Activated naive CD8-positive, alpha-beta T cell treated with anti-CD3 and anti-CD28 coated beads, Interleukin-2, amount 50 U/mL, for 24 hours (primary cell): Measurements from ENCODE around the gene ARNT2.

ENCODE experiments used
- ATAC-seq: fragments of 150-1000 bp; cut with Tn5 transposase; one replicate; pipeline ENCODE4 v1.10.0; 2021
- DNase-seq: peaks from one replicate; pipeline ENCODE4 v3.0.0; 2021
- H3K27ac Mint-ChIP-seq: one replicate; pipeline ENCODE4 v1.8.0; 2021; ENCODE audit warnings: mild to moderate bottlenecking, mixed read lengths
- H3K27me3 Mint-ChIP-seq: one replicate; pipeline ENCODE4 v1.8.0; 2021; ENCODE audit warnings: mixed read lengths
- H3K36me3 Mint-ChIP-seq: one replicate; pipeline ENCODE4 v1.8.0; 2021; ENCODE audit warnings: low read depth, mixed read lengths
- H3K4me1 Mint-ChIP-seq: one replicate; pipeline ENCODE4 v1.8.0; 2021; ENCODE audit warnings: mixed read lengths
- H3K4me3 Mint-ChIP-seq: one replicate; pipeline ENCODE4 v1.8.0; 2021; ENCODE audit warnings: mild to moderate bottlenecking, moderate library complexity, mixed read lengths
- H3K9me3 Mint-ChIP-seq: one replicate; pipeline ENCODE4 v1.8.0; 2021; ENCODE audit warnings: mixed read lengths

Gene ARNT2

DNA sequence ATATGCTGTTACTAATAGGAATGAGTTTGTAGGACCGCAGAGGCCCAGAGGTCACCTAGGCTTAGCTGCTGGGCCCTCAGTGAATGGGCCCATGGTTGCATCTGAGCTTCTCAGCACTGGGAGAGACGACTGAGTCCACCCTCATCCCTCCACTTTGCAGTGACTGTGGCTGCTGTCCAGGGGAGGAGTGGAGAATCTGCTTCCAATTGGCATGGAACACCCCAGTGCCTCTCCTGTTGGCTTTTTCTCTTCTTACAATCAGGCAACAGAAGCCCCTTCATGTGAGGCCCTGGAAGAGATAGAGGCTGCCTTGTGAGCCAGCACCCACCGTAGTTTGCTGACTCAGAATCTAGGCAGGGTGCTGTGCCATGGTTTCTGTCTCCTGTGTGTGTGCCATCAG lies 55.6 kb downstream of the ARNT2 start:
- Mint-ChIP-seq H3K36me3 (no peaks in the 10 kb centered on the region), H3K4me3 (no peak overlapping the region), H3K4me1 (peaks cover 8% of the 10 kb centered on the region), H3K27ac (no peak overlapping the region), H3K27me3 (peaks cover 5% of the 10 kb centered on the region), H3K9me3 (no peaks in the 10 kb centered on the region)
- DNase-seq (no peak), ATAC-seq (no peak)

DNA sequence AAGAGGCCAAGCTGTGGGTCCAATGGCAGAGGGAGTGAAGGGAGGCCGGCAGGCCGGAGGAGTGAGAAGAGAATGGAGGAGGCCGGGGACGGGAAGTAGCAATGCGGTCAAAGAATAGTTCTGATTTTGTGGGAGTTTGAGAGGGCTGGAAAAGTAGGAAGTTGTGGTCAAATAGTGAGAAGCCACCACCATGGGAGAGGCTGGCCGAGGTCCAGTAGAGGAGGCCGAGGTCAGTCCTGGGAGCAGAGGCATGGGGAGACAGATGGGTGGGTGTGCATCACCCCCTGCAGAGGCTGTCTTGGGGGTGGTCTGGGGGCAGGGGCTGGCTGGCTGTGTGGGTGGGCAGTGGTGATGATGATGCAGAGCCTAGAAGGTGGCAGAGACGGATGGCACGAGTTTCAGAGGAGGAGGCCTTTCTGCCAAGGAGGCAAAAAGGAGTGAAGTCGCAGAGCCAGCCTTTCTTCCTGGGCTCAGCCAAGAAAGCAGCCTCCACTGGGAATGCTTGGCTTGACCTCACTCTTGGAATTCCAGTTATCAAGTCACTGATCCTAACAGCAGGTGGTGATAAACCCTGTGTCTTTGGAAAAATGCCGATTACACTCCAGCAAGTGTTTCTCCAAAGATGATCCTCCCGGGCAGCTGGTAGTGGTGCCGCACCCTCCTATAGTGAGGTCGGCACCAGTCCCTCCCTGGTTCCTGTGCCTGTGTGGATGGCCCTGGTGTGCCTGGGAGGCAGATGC lies 57.3 kb downstream of the ARNT2 start:
- no peaks in the 10 kb centered on the region for H3K9me3 Mint-ChIP-seq
- no peaks in the 10 kb centered on the region for H3K36me3 Mint-ChIP-seq
- H3K27ac Mint-ChIP-seq = no peak overlapping the region
- H3K27me3 Mint-ChIP-seq = peaks cover 2% of the 10 kb centered on the region
- ATAC-seq = no peak
- H3K4me3 Mint-ChIP-seq = no peak overlapping the region
- peaks cover 2% of the 10 kb centered on the region for H3K4me1 Mint-ChIP-seq
- DNase-seq = no peak

DNA sequence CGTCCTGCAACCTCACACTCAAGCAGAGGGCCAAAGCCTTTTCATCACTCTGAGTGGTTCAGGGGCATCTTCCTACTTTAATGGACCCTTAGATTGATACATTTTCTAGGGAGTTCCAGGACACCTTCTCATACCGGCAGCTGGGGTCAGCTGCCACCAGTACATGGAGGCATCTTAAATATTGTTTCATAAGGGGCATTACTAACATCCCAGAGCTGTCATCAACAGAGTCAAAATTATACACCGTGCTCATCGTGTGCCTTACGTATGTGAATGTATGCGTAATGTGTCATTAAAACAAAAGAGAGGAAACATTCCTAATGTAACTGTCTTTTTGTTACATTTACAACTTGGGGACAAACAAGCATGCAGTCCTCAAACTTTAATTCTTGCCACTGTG lies 57.9 kb downstream of the ARNT2 start:
- H3K9me3 Mint-ChIP-seq = no peaks in the 10 kb centered on the region
- no peaks in the 10 kb centered on the region for H3K4me1 Mint-ChIP-seq
- peaks cover 4% of the 10 kb centered on the region for H3K27me3 Mint-ChIP-seq
- DNase-seq (no peak), ATAC-seq (no peak)
- no peaks in the 10 kb centered on the region for H3K36me3 Mint-ChIP-seq
- H3K4me3 Mint-ChIP-seq = no peak overlapping the region
- no peak overlapping the region for H3K27ac Mint-ChIP-seq

DNA sequence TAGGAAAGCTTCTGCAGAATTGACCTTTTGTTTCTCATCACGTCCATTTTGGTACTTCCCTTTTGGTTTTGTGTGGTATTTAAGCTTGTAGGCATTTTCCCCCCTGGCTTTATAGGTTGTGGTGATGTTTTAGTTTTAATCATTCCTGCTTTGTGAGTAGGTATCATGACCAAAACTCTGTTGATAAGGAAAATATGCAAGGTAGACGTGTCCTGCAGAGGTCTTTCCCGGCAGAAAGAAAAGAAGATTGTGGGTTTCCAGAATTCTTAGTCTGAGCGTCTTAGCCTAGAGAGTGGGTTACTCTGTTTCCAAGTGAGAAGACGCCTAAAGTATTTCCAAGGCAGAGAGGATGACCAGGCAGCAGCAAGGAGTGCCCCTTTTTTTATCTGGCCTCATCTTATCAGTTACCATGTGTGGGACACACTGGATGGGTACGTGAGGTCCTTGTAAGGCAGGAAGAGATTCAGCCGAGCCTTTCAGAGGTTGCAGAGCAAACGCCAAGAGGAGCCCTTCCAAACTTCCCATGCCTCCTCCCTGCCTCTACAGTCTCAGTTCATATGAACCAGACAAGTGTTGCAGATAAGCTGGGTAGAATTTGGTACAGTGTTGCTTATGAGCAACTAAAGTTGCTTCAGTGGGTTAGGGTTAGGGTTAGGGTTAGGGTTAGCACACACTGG lies 58.8 kb downstream of the ARNT2 start:
- no peaks in the 10 kb centered on the region for H3K4me1 Mint-ChIP-seq
- peaks cover 4% of the 10 kb centered on the region for H3K27me3 Mint-ChIP-seq
- H3K4me3 Mint-ChIP-seq = no peak overlapping the region
- ATAC-seq = no peak
- H3K9me3 Mint-ChIP-seq = no peaks in the 10 kb centered on the region
- no peaks in the 10 kb centered on the region for H3K36me3 Mint-ChIP-seq
- no peak overlapping the region for H3K27ac Mint-ChIP-seq
- DNase-seq = no peak

DNA sequence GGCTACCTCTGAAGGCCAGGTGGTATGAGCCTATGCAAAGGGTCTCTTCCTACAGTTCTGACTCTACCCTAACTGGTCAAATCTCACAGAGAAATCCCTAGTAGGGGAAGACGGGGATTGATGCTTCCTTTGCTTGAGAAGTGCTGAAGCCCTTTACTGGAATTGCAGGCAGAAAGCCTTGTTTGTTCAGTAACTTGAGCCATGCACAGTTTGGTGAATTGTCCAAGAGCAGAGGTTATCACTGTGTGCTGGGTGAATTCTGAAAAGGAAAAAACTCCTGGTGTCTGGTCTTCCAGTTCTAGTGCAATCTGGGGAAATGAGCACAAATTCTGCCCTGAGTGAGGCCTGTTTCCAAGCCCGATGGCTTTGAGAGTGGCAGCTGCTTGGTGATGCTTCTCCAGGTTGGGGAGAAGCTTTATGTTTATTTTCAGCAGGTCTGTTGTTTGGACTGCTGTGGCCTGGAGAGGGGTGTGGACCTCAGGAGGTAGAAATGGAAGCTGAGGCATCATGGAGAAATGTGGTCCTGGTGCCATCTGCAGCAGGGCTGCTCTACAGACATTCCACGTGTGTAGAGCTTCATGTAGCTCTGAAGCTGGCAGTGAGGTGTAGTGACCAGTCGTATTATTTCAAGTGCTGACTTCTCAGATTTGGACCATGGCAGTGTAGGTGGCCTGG lies 60.9 kb downstream of the ARNT2 start:
- no peaks in the 10 kb centered on the region for H3K36me3 Mint-ChIP-seq

DNA sequence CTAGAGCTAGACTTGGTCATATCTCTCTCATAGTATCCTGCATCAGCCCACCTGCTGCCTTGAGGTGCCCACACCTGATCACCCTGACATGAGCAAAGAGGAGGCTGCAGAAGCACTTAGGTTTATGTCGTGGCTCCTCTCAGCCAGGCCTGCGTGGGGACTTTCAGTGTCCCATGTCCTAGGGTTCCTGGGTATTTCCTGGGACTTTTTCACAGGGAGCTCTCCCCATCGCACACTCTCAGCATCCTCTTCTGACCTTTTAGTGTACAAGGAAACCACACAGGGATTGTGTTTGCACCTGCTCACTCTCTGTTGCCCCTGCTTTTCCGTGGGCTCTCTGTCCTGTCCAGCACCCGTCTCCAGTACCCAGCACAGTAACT lies 61.4 kb downstream of the ARNT2 start:
- H3K27me3 Mint-ChIP-seq = peaks cover 11% of the 10 kb centered on the region
- no peaks in the 10 kb centered on the region for H3K36me3 Mint-ChIP-seq
- no peak overlapping the region for H3K27ac Mint-ChIP-seq
- H3K9me3 Mint-ChIP-seq = no peaks in the 10 kb centered on the region
- no peak for ATAC-seq
- H3K4me1 Mint-ChIP-seq = no peaks in the 10 kb centered on the region
- no peak overlapping the region for H3K4me3 Mint-ChIP-seq
- DNase-seq = no peak

More for the DNA sequence above, 60.9 kb downstream of the ARNT2 start:
- no peaks in the 10 kb centered on the region for H3K9me3 Mint-ChIP-seq
- ATAC-seq = no peak
- H3K27ac Mint-ChIP-seq = no peak overlapping the region
- no peak overlapping the region for H3K4me3 Mint-ChIP-seq
- H3K4me1 Mint-ChIP-seq = no peaks in the 10 kb centered on the region
- H3K27me3 Mint-ChIP-seq = peaks cover 11% of the 10 kb centered on the region
- DNase-seq = no peak

DNA sequence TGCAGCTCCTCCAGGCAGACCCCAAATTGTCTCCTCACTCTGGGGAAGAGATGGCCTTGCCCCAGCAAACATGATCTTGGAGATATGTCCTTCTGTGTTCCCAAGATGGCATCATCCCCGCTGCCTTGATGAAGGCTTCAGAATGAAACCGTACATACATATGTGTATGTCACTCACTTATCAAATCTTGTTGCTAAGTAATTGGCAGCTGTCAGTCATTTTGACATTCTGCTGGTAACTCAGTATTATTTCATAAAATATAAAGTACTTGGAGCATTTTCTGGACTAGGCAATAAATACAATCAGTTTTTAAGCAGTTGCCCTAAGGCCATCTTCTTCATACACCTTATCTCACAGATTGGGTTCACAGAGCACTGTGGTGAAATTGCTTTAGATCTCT lies 62.4 kb downstream of the ARNT2 start:
- Mint-ChIP-seq H3K9me3 (no peaks in the 10 kb centered on the region), H3K36me3 (no peaks in the 10 kb centered on the region), H3K27me3 (peaks cover 13% of the 10 kb centered on the region), H3K4me3 (no peak overlapping the region), H3K27ac (no peak overlapping the region), H3K4me1 (no peaks in the 10 kb centered on the region)
- DNase-seq = no peak
- no peak for ATAC-seq

DNA sequence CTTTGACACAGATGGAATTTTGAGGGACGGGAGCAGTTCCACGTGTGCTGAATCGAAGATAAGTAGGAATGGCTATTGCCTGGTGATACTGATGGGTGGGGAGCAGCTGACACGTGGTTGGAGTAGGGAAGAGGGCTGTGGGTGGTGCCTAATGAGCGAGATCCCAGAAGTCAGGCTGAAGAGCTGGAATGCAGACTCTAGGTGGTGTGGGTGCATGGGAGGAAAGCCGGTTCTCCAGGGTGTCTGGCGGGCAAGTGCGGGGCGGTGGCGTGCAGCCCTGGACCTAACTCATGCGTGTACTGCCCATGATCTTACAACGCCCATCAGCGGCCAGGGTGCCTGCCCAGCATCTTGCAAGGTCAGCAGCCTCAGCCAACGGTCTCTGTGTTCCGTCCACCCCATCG lies 63.1 kb downstream of the ARNT2 start:
- no peak overlapping the region for H3K27ac Mint-ChIP-seq
- H3K4me1 Mint-ChIP-seq = no peaks in the 10 kb centered on the region
- no peak for DNase-seq
- no peak for ATAC-seq
- H3K9me3 Mint-ChIP-seq = no peaks in the 10 kb centered on the region
- peaks cover 13% of the 10 kb centered on the region for H3K27me3 Mint-ChIP-seq
- H3K4me3 Mint-ChIP-seq = no peak overlapping the region
- no peaks in the 10 kb centered on the region for H3K36me3 Mint-ChIP-seq

DNA sequence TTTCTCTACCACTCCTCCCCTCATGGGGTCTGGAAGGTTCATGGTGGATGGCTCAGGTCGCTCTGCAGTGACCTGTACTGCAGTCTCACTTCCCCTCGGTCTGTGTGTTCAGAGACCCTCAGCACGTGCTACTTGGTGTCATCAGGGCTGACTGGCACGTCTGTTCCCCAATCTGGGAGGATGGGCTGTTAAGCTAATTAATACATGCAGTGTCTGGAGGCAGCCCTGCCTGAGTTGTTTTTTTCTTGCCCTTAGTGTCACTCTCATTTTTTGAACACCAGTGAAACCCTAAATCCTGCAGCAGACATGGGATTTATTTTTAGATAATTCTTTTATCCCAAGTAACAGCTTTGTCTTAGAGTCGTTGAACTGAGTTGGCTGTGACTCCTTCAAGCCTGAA lies 64.6 kb downstream of the ARNT2 start:
- ATAC-seq (no peak), DNase-seq (no peak)
- Mint-ChIP-seq H3K4me1 (no peaks in the 10 kb centered on the region), H3K4me3 (no peak overlapping the region), H3K27me3 (peaks cover 22% of the 10 kb centered on the region), H3K9me3 (no peaks in the 10 kb centered on the region), H3K36me3 (no peaks in the 10 kb centered on the region), H3K27ac (no peak overlapping the region)

DNA sequence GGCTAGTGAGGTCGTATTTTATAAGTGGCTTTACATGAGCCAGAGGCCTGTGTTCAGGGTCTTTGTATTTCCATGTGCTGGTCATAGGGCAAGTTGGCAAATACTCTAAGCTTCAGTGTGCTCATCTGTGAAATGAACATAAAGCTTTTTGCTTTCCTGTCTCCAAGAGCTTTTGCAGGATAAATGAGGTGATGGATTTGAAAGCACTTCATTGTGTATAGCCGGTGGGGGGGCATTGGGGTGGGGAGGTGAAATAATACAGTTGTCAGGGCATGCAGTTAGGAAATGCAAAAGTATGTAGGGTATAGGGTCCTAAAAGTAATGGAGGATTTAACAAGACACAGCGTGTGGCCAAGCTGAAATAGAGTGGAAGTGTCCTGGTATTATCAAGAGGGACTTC lies 67.7 kb downstream of the ARNT2 start:
- no peaks in the 10 kb centered on the region for H3K36me3 Mint-ChIP-seq
- H3K9me3 Mint-ChIP-seq = peaks cover 6% of the 10 kb centered on the region
- DNase-seq (no peak), ATAC-seq (no peak)
- no peaks in the 10 kb centered on the region for H3K4me1 Mint-ChIP-seq
- peaks cover 22% of the 10 kb centered on the region for H3K27me3 Mint-ChIP-seq
- no peak overlapping the region for H3K27ac Mint-ChIP-seq
- H3K4me3 Mint-ChIP-seq = no peak overlapping the region

DNA sequence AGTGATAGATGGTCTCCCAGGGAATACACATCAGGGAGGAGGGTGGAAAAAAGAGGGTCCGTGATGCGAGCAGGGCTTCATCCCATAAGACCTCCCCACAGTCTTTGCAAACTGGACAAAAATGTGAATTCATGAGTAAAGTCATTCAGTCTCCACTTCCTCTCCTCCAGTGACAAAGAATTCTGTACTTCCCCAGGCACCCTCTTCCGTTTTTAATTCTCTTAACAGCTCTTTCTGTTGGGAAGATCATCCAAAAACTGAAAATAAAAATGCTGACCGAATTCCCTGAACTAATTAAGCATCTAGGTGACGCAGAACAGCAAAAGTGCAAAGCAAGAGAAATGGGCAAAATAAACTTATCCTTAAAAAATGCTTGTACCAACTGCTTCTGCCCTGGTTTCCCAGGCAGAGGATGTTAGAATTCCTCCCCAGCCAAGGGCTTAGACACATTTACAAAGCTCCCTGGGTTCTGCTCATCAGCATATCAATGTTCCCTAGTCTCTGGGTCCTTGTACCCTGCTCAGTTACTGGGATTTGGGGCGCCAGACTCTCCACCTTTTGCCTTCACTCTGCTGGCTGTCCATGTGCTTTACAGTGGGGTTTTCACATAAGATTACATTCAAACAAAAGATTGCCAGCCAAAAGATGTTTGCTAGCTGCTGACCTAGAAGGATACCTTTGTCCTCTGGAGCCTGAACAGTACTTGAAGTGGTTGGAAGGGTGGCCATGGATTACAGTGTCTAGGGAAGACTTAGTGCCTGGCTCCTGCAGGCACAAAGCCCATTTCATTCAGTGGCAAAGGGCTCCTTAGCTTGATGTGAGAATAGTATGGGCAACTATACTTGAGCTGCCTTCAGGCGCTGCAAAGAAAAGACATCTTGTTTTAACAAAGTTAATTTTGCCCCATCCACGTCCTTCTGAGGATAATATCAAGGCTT lies 69.4 kb downstream of the ARNT2 start:
- peaks cover 6% of the 10 kb centered on the region for H3K9me3 Mint-ChIP-seq
- H3K36me3 Mint-ChIP-seq = no peaks in the 10 kb centered on the region
- no peaks in the 10 kb centered on the region for H3K4me1 Mint-ChIP-seq
- no peak overlapping the region for H3K4me3 Mint-ChIP-seq
- no peak overlapping the region for H3K27ac Mint-ChIP-seq
- peaks cover 16% of the 10 kb centered on the region for H3K27me3 Mint-ChIP-seq
- DNase-seq = no peak
- no peak for ATAC-seq

DNA sequence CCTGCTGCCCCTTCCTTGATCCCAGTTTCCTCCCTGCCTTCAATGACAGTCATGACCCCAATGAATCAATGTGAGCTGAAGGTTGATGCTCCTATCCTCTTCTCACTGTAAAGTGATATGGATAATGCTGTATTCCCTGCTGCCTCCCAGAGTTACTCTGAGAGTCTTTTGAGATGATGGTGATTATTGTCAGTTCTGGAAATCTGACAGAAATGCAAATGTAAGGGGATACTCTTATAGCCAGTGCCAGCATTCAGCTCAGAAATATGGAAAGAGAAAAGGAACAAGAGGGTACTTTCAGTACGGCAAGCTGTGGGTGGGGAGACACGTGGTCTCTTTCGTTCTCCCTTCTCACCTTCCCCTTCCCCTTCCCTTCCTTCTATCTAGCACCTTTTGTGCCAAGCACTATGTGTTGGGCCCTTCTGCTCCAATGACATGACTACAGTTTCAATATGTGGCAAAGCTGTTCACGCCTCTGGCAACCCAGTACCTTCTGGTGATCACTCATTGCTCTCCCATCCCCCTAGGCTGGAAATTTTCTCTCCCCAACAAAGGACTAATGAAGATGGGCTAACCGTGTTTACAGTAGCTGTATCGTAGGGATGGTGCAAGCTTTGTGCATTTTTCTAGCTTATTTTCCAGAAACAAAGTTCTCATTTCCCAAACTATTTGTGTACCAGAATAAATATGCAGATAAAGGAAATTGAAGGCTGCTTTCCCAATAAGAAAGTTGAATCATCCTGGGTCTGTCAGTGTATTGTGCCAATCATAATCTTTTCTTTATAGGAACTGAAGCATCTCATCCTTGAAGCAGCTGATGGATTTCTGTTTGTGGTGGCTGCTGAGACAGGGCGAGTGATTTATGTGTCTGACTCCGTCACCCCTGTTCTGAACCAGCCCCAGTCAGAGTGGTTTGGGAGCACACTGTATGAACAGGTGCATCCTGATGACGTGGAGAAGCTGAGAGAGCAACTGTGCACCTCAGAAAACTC lies 70.3 kb downstream of the ARNT2 start:
- ATAC-seq (no peak), DNase-seq (no peak)
- Mint-ChIP-seq H3K36me3 (no peaks in the 10 kb centered on the region), H3K27me3 (peaks cover 15% of the 10 kb centered on the region), H3K9me3 (peaks cover 6% of the 10 kb centered on the region), H3K4me3 (no peak overlapping the region), H3K27ac (no peak overlapping the region), H3K4me1 (no peaks in the 10 kb centered on the region)

DNA sequence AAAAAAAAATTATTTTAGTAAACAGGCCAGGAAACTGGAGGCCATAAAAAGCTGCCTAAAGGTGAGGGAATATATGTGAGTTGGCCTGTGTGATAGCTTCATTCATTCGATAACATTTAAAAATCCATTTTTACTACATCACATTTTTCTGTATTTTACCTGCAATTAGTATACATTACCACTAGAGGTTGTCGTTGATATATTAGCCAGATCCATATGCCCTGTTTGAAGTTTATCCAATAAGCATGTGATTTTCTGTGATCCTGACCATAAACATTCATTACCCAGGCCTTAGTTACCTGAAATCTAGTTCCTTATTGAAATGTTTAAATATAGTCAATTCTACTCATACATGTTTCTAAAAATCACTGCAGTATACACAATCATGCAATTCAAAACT lies 71.4 kb downstream of the ARNT2 start:
- Mint-ChIP-seq H3K4me1 (no peaks in the 10 kb centered on the region), H3K27ac (no peak overlapping the region), H3K36me3 (no peaks in the 10 kb centered on the region), H3K4me3 (no peak overlapping the region), H3K27me3 (peaks cover 13% of the 10 kb centered on the region), H3K9me3 (peaks cover 6% of the 10 kb centered on the region)
- ATAC-seq (no peak), DNase-seq (no peak)
